ENCODE data around the gene SIGLEC7.
A peak's percentile ranks its signal among the peaks of the same experiment; 100 is the strongest.

The SIGLEC7 gene

DNA sequence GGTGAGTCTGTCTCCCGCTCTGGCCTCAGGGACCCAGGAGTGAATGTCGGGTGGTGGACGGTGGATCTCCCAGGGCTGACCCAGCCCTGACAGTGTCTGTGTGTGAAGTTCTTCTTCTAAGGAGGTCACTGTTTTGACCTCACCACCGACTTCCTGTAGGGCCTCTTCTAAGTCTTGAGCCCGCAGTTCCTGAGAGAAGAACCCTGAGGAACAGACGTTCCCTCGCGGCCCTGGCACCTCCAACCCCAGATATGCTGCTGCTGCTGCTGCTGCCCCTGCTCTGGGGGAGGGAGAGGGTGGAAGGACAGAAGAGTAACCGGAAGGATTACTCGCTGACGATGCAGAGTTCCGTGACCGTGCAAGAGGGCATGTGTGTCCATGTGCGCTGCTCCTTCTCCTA is at the start of gene SIGLEC7:
SIGLEC7 (plus strand) TSS at position 183 of the 400 bp plus-strand sequence; CDS start at position 252, 69 bp downstream.
- DNase-seq: no peak

DNA sequence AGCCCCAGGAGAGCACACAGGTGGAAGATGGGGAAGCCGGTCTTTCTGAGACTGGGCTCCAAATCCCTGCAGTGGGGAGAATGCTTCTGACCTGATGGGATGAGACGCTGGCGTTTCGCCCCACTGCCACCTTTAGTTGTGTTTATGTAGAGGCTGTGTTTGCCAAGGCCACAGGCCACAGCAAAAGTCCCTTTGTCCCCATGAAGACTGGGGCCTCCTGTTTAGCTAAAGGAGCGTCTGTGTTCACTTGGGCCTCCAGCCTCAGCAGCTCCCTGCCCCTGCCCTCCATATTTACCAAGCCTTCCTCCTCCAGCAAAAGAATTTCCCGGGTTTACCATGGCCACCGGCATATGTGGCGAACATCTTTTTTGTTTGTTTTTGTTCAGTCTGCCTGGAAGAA is 49.0 kb upstream of the SIGLEC7 start:
- DNase-seq: no peak

DNA sequence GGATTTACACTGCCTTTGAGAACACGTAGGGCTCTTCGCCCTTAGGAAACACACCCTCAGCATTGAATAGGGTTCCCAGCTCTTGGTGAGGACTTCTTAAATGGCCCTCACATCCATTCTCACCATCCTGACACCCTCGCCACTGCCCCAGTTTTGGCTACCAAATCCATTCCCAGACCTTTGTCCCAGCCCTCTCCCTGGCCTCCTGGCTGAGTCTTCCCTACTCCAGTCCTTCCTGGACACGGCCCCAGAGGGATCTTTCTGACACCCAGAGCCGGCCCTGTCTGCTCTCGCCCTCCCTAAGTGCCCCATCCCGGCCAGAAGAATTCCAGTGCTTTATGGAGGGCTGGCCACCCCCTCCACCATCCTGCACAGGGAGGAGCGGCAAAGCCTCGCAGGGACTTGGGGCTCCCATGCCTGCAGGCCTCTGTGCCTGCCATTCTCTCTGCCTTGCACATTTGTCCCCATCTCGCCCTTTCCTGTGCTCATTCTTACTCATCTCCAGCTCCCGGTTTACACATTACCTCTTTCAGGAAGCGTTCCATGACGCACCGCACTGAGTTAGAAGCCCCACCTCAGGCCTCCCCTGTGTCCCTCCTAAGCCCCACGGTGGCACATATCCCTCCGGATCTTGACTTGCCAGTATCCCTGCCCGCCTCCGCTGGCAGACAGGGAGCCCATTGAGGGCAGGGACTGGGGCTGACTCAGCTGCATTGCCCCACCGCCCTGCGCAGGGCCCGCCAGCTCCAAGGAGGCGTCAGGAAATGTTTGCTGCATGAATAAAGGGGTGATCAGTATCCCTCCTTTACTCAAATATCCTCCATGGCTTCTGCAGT is 48.4 kb upstream of the SIGLEC7 start:
- DNase-seq: no peak

GRCh38 chr19:51094696-51095279 is 47.3 kb upstream of the SIGLEC7 start:
- DNase-seq: peak; percentile 80

DNA sequence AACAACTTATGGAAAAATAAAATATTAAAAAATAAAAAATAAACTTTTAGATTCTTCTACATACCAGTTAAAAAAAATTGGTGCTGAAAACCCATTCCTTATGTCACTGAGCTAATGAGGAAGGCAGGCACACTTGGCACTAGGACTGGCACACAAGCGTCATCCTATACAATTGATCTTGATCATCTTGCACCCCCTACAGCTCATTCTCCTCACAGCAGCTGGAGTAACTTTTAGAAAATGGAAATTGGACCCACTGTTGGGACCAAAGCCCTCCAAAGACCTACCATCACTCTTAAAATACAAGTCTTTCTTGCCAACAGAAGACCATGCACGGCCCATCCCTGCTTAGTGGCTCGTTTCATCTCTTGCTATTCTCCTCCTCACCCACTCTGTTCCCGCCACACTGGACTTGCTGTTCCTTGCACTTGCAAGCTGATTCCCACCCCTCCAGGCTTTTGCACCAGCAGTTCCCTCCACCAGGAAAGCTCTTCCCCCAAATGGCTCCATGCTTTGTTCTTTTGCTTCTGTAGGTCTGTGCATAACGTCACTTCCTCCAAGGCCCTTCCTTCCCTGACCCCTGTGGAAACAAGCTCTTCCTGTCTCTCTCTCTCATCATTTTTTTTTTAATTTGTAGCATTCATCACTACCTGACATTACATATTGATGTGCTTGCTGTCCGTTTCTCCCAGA is 45.5 kb upstream of the SIGLEC7 start:
- no peak for DNase-seq

DNA sequence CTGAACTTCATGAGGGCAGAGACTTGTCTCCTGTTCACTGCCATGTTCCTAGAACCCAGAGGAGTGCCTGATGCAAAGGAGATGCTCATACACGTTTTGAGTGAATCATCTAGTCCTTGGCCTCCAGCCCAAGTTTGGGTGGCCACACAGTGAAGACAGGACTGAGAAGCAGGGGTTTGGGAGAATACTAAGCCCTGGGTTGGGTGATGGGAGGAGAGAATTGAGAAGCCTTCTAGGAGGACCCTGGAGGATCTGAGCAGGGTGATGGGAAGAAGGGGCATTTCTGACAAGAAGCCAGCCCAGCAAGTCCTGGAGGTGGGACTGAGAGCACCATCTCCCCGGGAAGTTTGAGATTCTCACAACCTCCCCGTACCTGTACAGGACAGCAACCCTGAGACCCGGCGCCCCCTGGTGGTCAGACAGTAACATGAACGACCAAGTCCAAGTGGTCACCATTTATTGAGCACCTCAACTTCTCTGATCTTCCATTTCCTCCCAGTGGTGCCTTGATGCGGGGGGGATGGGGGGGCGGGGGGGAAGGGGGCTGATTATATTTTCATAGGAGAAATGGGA is 44.8 kb upstream of the SIGLEC7 start:
- DNase-seq: peak; percentile 43

- no peak for DNase-seq
Measured at GRCh38 chr19:51097796-51098195, 44.3 kb upstream of the SIGLEC7 start.

DNA sequence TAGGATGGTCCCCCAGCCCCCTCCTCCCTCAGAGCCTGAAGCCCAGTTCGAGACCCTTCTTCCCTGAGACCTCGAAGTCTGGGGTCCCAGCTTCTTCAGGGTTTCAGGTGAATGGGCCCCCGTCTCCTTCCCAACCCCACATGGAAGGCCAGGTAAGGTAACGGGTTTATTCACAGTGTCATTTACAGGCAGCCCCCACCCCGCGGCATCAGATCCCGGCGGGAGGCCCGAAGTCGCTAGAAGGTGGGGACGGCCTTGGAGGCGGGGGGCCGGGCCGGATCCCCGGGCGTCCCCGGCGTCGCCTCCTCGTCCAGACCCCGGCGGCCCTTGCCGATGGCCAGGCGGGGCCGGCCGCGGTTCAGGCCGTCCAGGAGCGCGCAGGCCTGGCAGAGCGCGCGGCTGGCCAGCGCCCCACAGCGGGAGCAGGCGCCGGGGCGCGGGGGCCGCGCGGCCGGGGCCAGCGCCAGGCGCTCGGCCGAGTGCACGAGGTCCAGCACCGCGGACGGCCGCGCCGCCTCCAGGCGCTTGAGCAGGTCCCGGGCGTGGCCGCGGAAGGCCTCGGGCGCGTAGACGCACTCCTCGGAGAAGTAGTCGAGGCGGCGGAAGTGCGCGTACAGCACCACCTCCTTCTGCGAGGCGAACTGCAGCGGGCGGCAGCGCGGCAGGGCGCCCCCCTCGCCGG is 43.6 kb upstream of the SIGLEC7 start:
- DNase-seq: peak; percentile 31

DNA sequence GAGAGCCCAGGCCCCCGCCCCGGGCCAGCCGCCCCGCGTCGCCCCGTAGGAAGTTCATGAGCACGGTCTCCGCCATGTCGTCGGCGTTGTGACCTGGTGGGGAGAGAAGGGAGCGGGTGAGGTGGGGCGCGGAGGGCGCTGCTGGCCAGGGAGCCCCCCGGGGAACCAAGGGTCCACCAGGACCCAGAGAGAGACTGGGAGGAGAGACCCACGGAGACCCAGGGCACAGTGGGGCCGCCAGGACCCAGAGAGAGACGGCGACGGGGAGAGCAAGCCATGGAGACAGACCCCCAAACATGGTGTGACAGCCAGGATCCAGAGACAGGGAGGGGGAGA is 43.1 kb upstream of the SIGLEC7 start:
- no peak for DNase-seq

GRCh38 chr19:51100601-51101000 is 41.5 kb upstream of the SIGLEC7 start:
- DNase-seq: no peak

DNA sequence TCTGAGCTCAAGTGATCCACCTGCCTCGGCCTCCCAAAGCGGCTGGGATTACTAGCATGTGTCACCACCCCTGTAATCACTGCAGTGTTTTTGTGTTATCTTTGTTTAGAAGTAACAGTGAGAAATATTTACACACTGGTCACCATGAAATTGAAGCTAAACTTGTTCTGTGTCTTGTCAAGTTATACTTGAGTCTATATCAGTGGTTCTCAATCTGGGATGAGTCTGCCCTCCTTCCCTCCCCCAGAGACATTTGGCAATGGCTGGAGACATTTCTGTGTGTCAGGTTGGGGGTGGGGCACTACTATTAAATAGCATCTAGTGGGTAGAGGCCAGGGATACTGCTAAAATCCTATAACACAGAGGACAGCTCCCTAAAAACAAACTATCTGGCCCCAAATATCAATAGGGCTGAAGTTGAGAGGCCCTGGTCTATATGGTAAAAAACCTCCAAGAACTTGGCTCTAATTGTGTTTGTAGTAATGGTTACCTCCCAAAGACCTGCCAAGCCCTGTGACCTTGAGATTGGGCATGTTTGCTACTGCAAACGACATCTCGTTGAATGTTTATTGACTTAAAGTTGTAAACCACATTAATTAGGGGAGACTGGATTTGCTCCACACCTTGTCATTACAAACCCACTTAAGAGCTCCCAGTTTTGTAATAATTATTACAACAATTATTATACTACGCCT is 40.8 kb upstream of the SIGLEC7 start:
- DNase-seq: no peak

DNA sequence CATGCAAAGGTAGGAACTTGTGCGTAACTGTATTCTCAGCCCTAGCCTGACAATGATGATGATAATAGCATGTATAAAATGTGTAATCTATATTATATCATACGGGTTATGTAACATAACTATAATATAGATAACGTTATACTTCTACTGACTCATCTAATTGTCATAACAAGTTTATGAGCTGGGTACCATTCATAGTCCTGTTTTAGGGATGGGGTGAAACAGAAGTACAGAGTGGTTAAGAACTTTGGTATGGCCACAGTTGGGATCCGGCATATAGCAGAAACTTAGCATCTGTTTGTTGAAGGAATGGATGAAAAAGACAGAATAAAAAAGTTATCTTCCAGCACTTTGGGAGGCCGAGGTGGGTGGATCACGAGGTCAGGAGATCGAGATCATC is 39.1 kb upstream of the SIGLEC7 start:
- no peak for DNase-seq

- DNase-seq: peak; percentile 55
Measured at GRCh38 chr19:51103926-51104341, 38.2 kb upstream of the SIGLEC7 start.

DNA sequence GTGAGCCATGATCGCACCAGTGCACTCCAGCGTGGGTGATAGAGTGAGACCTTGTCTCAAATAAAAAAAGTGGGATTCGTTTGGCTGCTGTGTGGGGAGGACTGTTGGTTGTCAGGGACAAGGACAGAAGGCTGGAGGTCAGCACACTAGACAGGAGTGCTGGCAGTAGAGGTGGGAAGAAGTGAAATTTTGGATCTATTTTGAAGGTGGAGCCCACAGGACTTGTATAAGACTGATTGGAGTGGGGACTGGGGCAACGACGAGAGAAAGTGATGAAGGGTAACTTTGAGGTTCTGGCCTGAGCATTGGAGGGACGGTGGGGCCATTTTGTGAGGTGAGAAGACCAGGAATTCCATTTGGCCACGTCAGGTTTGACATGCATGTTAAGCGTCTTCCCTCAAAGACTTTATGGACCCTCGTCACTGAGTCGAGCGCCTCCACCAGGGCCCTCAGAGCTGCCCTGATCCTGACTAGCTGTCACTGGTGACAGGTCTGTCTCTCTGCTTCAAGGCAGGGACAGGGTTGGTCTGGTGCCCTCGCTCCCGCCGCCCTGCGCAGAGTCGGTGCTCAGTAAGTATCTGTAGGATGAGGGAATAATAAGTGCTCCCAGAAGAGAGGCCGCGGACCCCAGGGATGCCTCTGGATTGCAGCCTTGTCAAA is 34.6 kb upstream of the SIGLEC7 start:
- DNase-seq: no peak

DNA sequence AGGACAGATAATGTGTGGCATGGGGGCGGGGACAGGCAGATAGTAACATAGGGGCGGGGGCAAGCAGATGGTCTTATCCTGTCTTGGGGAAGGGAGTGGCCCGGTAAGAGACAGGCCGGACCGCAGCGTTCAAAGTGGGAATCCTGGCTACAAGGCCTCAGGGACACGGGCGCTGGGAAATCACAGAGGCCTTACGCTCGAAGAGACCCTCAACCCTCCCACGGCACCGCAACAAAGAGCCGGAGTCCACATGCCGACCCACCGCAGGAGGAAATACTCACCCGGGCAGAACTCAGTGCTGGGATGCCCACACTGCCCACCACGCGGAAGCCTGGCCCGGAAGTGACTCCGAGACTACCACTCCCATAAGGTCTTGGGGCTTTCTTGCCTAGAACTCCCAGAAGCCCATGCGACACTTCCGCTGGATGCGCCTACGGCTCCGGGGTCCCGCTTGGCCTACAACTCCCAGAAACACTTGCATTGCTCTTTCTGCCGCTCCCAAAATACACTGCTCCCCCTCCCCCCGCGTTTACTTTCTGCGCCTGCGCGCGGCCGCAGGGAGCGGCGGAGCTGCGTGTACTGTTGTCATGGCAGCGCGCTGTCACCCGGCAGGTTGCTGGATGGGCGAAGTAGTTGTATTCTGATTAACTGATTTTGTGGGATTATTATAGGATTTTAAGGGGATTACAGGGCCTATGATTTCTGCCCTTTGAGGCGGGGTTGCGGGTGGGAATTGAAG is 33.9 kb upstream of the SIGLEC7 start, which contains the start of gene CTU1:
CTU1 (minus strand) TSS at position 344 of the 739 bp plus-strand sequence. CDS start 3,840 bp downstream, outside the sequence.
- peak; percentile 99 for DNase-seq

GRCh38 chr19:51108805-51109146 is 33.3 kb upstream of the SIGLEC7 start:
- DNase-seq: no peak

GRCh38 chr19:51110666-51110971 is 31.5 kb upstream of the SIGLEC7 start:
- DNase-seq: no peak

GRCh38 chr19:51111606-51112005 is 30.5 kb upstream of the SIGLEC7 start:
- DNase-seq: no peak

DNA sequence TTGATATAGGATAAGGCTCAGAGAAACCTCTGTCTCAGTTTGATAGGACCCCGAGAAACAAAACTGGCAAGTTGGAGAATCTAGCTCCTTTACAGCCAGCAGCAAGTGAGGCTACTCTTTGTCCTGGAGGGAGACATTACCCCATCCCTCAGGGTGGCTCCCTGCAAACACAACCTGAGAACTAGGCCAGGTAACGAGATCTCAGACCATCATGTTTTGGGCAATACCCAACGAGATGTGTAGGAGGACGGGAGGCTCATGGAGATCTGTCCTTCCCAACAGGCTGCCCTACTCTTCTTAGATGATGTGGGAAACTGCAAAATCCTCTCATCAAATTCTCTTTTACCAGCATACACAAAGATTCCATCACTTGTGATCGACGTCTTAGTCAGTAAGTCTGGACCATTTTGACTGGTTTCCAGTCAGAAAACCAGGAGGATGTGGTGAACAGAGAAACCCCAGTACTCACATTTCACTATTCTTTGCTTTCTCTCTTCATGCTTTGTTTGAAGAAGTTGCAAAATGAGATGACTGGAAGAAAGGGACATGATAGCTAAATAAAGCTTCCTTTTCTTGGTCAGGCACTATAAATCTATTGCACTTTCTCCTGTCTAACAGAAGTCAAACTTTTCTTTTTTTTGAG is 27.9 kb upstream of the SIGLEC7 start:
- no peak for DNase-seq

GRCh38 chr19:51116736-51117286 is 25.3 kb upstream of the SIGLEC7 start:
- DNase-seq: no peak

Data from retina (tissue), 1 donor.